ENCODE measurements around the gene FAM174B.

Gene FAM174B

GRCh38 chr15:92638291-92638708 is 17.3 kb downstream of the FAM174B start:
- no peak for TF ChIP-seq CTCF (IDR thresholded peaks at IDR 0.05; ENCODE audit: low read depth, low read length)
- in situ Hi-C loops (cut with HindIII; ENCODE audit: low sequenced_read_pairs), result no loop called here
- no peak overlapping the region for H3K4me3 ChIP-seq (ENCODE audit: low read depth, low read length)
- DNase-seq (ENCODE audit: low read depth, low spot score), result peak; percentile 29

DNA sequence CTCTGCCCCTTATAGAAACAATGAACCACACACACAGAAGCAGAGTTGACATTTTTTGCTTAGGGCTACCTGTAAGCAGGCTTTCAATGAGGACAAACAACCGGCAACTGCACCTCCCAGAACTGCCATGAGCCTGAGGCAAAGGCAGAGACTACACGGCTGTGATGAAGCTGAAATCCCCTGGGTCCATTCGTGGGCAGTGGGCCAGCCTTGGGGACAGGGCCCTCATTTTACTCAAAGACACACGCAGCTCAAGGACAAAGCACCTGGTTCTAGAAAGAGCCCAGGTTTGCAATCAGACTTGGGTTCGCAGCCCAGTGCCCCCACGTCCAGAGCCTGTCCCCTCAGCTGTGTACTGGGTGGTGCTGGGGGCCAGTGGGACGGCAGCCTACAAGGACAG is 17.9 kb downstream of the FAM174B start:
- TF ChIP-seq CTCF (IDR thresholded peaks at IDR 0.05; ENCODE audit: low read depth, low read length), result no peak
- H3K4me3 ChIP-seq (ENCODE audit: low read depth, low read length), result no peak overlapping the region
- in situ Hi-C loops (cut with HindIII; ENCODE audit: low sequenced_read_pairs), result no loop called here
- DNase-seq (ENCODE audit: low read depth, low spot score), result no peak

DNA sequence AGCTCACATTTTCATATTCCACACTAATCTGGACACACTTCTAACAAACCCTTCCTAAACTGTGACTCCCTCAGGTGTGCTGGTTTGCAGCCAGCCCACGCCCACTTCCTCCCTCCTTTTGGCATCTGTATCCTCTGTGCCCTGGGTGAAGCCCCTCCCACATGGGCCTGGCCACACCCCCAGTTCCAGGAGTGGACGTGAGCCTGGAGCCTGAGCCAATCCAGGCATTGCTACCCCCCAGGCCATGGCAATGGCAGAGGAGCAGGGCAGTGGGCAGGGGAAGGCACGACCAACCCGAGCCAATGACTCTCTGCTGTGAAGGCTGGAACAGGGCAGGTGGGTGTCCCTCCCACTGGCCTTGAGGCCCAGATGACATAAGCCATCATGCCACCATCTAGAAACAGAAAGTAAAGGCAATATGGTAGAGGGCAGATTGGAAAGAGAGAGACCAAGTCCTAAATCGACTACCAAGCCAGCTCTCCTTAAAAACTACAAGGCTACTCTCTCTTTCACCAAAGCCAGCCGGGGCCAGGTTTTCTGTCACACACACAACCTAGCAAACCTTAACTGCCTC is 18.6 kb downstream of the FAM174B start:
- no peak for DNase-seq (ENCODE audit: low read depth, low spot score)
- no peak overlapping the region for H3K4me3 ChIP-seq (ENCODE audit: low read depth, low read length)
- no peak for TF ChIP-seq CTCF (IDR thresholded peaks at IDR 0.05; ENCODE audit: low read depth, low read length)
- in situ Hi-C loops (cut with HindIII; ENCODE audit: low sequenced_read_pairs), result no loop called here

DNA sequence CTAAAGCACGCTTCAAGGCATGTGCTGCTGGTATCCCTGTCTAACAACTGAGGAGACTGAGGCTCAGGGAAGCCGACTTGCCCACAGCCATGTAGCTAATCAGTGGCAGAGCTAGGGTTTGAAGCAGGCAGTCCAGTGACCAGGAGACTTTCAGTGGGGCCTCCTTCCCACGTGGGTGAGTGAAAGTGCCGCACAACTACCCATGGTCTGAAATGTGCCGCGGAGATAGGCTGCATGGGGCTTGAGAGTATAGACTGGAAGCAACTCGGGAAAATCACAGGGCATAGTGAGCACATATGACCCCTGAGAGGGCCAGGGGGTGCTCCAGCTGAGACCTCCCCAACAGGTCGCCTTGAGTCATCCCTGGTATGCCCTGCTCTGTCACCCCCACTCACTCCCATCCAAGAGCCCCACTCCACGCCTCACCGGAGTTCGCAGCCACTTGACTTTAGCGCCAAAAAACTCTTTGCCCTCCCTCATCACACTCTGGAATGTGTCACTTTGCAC is 19.1 kb downstream of the FAM174B start:
- DNase-seq (ENCODE audit: low read depth, low spot score), result no peak
- no peak overlapping the region for H3K4me3 ChIP-seq (ENCODE audit: low read depth, low read length)
- no peak for TF ChIP-seq CTCF (IDR thresholded peaks at IDR 0.05; ENCODE audit: low read depth, low read length)
- in situ Hi-C loops (cut with HindIII; ENCODE audit: low sequenced_read_pairs), result no loop called here

DNA sequence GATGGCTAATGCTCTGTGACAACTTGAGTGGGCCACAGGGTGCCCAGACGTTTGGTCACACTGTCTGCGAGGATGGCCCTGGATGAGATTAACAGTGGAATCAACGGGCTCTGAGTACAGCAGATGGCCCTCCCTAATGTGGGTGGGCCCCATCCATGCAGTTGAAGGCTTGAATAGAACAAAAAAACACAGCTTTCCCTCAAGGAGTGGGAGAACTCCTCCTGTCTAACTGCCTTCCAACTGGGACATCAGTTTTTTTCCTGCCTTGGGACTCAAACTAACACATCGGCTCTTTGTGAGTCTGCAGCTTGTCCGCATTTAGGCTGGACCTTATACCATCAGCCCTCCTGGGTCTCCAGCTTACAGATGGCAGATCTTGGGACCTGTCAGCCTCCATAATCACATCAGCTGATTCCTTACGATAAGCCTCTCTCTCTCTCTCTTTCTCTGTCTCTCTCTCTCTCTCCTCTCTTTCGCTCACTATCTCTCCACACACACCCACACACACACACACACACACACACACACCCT is 20.8 kb downstream of the FAM174B start:
- in situ Hi-C loops (cut with HindIII; ENCODE audit: low sequenced_read_pairs), result no loop called here
- TF ChIP-seq CTCF (IDR thresholded peaks at IDR 0.05; ENCODE audit: low read depth, low read length), result no peak
- no peak overlapping the region for H3K4me3 ChIP-seq (ENCODE audit: low read depth, low read length)
- DNase-seq (ENCODE audit: low read depth, low spot score), result no peak

DNA sequence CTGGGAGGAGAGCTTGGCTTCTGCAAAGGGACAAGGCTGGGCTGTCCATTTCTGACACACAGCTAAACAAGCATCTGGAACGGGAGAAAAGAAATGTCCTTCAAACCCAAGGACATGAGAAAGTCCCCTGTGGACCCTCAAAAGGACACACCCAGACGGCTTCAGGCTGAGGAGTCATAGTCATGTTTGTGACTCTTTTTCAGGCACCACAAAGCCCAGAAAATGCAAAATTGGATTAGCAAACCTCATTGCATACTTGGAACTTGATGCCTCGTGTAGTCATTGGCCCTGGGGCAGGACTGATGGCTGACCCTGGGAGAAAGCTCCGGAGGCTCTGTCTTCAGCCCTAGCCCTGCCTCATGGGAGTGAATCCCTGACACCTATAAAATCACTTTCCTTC is 21.5 kb downstream of the FAM174B start:
- in situ Hi-C loops (cut with HindIII; ENCODE audit: low sequenced_read_pairs), result no loop called here

More for the DNA sequence above, 21.5 kb downstream of the FAM174B start:
- TF ChIP-seq CTCF (IDR thresholded peaks at IDR 0.05; ENCODE audit: low read depth, low read length), result no peak
- DNase-seq (ENCODE audit: low read depth, low spot score), result no peak
- no peak overlapping the region for H3K4me3 ChIP-seq (ENCODE audit: low read depth, low read length)
